Transverse colon (tissue), 4 donors: ENCODE data around the gene KCNAB2.

Source experiments
- CTCF ChIP-seq, 5 experiments: fragments of 200-600 bp in 3 of 5; fragments of 450-650 bp in 2 of 5; sonication (generic) in 3 of 5; IDR thresholded peaks; 1 replicate in 2 of 5; 2 replicates in 3 of 5; pipeline ENCODE4 v1.5.1; 2016 to 2017; ENCODE audit warnings: antibody characterized with exemption in 5 of 5, inconsistent platforms in 3 of 5, mild to moderate bottlenecking in 2 of 5, moderate library complexity in 1 of 5
- EP300 ChIP-seq: sonication (generic); formaldehyde crosslinking; IDR thresholded peaks from one replicate; pipeline ENCODE4 v1.6.1; 2017; ENCODE audit warnings: antibody characterized with exemption, low read depth
- POLR2A ChIP-seq: fragments of 450-650 bp; IDR thresholded peaks from one replicate; pipeline ENCODE4 v1.6.1; 2016; ENCODE audit warnings: antibody characterized with exemption, mild to moderate bottlenecking, moderate library complexity
- POLR2AphosphoS5 ChIP-seq, 3 donors: sonication (generic); formaldehyde crosslinking; IDR thresholded peaks; one replicate each; pipeline ENCODE4 v1.6.1; 2016; ENCODE audit warnings: antibody characterized with exemption in 3 of 3

- TF ChIP-seq CTCF (IDR thresholded peaks at IDR 0.05) = no peak
- no peak for TF ChIP-seq POLR2A
- no peak for TF ChIP-seq EP300
- no peak for TF ChIP-seq POLR2AphosphoS5 (IDR thresholded peaks at IDR 0.05)
These were observed 46.1 kb downstream of the KCNAB2 start for GRCh38 chr1:6091823-6092109.
